SK-N-MC (cell line): ENCODE results near the gene GDPD4.

ENCODE experiments used
- EZH2 ChIP-seq: fragments of 200-600 bp; sonication (generic); IDR thresholded peaks from one replicate; pipeline ENCODE4 v1.6.1; 2017; ENCODE audit warnings: antibody characterized with exemption
- FOXP2 ChIP-seq: optimal IDR thresholded peaks from 2 replicates; pipeline ENCODE3; 2011; ENCODE audit warnings: mild to moderate bottlenecking, moderate library complexity; ENCODE audit not compliant: insufficient read depth; ENCODE audit errors: extremely low read length, control extremely low read depth
- POLR2AphosphoS5 ChIP-seq: IDR thresholded peaks from 2 replicates; pipeline ENCODE4 v1.6.1; 2012; ENCODE audit warnings: mild to moderate bottlenecking, low read depth, low read length, borderline replicate concordance

DNA sequence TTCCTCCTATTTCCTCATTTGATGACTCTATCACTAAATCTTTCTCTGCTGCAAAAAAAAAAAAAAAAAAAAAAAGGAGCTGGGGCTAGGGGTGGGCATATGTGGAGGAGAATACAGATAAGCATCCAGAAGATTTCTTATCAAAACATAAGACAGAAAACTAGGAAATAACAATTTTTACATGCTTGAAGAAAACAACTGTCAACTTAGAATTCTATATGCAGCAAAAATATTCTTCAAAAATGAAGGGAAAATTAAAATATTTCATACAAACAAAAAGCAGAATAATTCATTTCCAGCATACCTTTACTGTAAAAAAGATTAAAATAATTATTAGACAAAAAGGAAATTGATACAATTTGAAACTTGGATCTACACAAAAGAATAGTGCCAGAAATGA, 38.7 kb downstream of the GDPD4 start:
- TF ChIP-seq POLR2AphosphoS5 (no peak), EZH2 (no peak), FOXP2 (no peak)
